GM18951 (cell line): ENCODE measurements around the gene ZNF23.

ENCODE experiments used
- POLR2A ChIP-seq: IDR thresholded peaks from 4 replicates; pipeline ENCODE4 v1.6.1; 2011; ENCODE audit warnings: mild to moderate bottlenecking; ENCODE audit not compliant: insufficient read length, insufficient read depth; ENCODE audit errors: extremely low read depth
- in situ Hi-C: fragments of 300-500 bp; cut with MboI; formaldehyde crosslinking; loops from one replicate; pipeline ENCODE4 v1.12.0; 2022; ENCODE audit warnings: low sequenced_read_pairs, mixed read lengths, inconsistent platforms; ENCODE audit not compliant: unreplicated experiment

Gene ZNF23

DNA sequence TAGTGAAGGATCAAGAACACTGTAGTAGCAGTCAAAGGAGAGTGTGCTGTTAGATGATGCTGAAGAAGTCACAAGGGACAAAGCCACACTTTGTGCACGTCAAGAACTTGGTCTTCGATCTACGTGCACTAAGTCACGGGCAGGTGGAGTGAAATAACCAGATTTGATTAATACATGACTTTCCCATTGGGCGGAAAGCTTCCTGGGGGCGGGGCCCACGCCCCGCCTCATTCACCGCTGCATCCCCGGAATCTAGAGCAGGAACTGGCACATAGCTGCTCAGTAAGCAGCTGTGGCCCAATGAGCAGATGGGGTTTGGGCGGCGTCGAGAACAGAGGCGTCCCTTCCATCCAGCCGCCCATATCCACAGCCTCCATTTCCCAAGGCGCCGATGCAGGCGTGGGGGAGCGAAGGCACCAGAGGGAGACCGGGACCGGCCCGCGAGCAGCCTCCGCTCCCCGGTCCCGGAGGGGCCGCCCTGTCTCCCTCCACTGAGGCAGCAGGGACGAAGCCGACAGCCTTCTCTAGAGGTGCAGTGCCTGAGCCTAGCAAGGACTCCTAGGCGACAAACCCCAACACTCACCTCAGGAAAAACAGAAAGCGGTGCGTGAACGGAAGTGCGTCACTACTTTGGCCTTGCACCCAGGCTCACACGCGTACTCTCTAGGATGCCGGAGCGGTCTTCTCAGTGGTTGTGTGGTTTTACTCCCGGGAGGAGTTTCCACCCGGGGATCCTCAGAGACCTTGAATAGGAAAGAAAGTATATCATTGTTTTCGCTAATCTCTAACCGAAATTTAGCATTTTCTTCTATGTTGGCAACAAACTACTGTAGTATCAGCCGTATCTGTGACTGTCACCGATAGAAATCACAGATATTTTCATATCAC, 22.2 kb upstream of the ZNF23 start:
- in situ Hi-C loops = no loop called here
- peak; percentile 71 for TF ChIP-seq POLR2A

DNA sequence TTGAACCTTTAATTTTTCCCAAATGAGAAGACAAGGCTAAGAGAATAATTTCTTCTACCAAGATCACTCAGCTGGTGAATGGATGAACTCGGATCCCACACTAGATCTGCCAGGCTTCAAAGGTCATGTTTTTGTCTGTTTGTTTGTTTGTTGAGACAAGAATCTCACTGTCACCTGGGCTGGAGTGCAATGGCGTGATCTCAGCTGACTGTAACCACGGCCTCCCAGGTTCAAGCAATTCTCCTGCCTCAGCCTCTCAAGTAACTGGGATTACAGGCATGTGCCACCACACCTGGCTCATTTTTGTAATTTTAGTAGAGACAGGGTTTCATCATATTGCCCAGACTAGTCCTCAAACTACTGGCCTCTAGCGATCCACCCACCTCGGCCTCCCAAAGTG, 20.5 kb upstream of the ZNF23 start:
- in situ Hi-C loops = no loop called here
- TF ChIP-seq POLR2A = no peak

DNA sequence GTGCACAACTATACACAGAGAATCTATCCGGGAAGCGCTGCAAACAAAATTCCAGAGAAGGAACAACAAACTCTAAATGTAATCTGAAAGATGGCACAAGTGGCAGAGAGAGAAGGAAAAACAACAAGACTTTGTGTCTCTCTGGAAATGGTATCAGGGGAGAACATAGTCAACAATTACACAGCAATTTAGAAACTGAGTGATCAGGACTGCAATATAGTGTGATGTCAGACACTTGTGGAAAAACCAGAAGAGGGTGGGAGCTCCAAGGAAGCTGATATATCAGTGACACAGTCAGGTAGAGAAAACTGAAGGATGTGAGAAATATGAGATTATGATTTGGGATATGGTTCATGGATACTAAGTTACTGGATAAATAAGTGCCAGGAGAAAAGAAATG, 18.9 kb upstream of the ZNF23 start:
- in situ Hi-C loops = no loop called here
- no peak for TF ChIP-seq POLR2A

DNA sequence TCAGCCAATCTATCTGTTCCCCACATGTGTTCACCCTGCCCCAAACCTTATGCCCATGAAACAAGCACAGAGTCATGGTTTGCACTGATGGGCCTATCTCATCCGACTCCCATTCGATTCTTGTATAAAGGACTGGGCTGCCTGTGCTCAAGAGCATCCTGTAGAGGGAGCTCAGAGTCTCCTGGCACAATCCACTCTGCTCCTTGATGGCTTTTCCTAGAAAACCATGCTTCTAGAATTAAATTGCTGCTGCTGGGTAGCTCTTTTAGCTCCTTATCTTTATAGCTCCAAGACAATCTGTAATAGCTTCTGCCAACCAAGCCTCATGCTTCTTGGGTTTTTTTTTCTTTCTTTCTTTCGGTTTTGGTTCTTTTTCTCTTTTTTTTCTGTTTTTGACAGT, 17.4 kb upstream of the ZNF23 start:
- in situ Hi-C loops = no loop called here
- no peak for TF ChIP-seq POLR2A

DNA sequence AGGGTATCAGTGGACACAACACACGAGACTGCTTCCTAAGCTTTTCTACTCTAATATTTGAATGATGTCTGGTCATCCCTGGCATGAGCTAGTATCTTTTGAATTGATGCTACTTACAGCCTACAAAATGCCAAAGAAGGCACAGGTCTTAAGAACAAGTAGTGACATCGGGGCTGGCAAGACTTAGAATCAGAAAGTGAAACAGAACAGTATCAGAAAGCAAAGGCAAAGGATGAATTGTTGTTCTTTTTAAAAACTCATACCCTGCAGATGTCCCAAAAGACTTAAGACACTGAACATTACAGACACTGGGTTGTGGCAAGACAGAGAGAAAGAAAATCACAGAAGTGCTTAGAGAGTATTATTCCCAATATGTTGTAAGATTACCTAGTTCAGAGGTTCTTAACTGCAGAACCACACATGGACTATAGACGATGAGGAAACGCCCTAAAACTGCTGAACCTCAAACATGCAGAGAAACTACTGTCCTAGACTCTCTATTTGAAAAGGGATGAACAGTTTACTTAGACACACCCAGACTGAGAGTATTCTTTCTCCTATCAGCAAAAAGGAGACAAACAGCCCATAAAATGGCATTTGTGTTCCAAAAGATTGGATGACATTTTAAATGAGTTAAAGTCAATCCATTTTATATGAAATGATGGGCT, 14.5 kb upstream of the ZNF23 start:
- no peak for TF ChIP-seq POLR2A
- in situ Hi-C loops = no loop called here

DNA sequence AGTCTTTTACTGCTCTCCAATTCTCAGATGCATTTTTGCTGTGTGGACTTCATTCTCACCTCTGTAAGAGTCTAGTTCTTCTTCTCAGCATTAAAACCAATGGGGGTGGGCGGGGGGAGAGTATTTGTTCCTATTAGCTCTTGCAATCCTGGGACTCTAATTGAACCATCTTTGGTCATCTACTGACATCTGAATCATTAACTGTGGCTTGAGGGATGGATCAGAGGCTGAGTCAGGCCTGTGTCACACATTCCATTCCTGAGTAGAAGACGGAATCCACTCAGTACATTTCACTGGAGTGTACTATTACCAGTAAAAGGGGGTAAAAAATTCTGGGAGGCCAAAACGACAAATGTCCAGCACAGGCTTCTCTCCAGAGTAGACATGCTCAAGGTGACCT, 12.8 kb upstream of the ZNF23 start:
- in situ Hi-C loops = no loop called here
- no peak for TF ChIP-seq POLR2A

DNA sequence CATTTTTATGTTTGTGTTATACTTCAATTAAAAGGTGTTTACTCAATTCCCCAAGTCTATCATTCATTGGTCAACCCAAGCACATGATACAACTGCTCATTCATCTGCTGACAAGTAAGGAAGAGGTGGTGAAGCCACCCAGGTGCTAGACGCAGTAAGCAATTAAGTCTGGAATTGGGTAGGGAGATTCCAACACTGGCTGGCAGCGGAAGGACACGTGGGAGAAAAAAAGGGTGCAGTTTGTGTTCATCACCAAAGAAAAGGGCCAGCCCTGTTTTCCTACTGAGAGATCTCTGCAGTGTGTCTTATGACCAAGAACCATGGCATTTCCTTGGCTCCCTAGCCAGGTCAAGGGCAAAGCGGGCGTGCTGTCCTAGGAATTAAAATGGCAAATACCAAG, 11.8 kb upstream of the ZNF23 start:
- in situ Hi-C loops = no loop called here

DNA sequence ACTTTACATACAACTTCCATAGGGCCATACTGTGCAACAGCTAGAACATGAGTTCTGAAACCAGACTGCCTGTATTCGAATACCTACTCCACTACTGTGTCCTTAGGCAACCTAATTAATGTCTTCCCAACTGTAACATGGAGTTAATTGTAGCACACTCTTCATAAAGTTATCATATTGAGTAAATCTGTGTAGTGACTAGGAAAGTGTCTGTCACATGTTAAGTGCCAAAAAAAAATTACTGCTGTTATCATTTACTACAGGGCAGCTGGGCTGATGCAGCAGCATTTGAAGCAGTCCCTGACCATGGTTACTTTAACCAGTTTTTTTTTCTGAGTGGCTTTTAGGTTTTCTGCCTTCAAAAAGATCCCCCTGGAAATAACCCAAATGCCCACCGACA, 10.9 kb upstream of the ZNF23 start:
- in situ Hi-C loops = no loop called here
- no peak for TF ChIP-seq POLR2A

More for the DNA sequence above, 11.8 kb upstream of the ZNF23 start:
- no peak for TF ChIP-seq POLR2A

DNA sequence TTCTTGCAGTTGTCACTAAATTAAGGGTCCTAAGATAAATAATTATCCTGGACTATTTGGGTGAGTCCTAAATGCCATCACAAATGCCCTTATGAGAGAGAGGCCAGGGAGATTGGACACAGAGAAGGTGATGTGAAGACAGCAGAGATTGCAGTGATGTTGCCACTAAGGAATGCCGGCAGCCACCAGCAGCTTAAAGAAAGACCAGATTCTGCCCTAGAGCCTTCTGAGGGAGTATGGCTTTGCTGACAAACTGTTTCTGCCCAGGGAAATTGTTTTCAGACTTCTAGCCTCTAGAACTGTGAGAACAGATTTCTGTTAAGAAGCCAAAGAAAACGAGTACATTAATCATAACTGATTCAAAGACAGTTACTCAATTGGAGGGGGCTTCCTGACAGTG, 10.0 kb upstream of the ZNF23 start:
- in situ Hi-C loops = no loop called here
- no peak for TF ChIP-seq POLR2A

DNA sequence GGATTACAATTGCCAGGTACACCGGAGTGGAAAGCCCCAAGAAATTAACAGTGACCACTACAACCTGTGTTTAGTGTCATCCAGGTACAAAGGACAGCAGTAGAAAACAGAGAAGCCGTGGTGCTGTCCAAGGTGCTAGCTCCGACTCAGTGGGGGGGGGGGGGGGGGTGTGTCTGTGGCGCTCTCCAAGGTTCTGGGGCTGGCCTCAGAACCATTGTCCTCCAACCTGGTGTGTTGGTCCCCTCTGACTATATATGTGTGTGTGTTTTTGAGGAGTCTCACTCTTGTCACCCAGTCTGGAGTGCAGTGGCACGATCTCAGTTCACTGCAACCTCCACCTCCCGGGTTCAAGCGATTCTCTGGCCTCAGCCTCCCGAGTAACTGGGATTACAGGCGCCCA, 5.8 kb upstream of the ZNF23 start:
- in situ Hi-C loops = no loop called here
- no peak for TF ChIP-seq POLR2A

DNA sequence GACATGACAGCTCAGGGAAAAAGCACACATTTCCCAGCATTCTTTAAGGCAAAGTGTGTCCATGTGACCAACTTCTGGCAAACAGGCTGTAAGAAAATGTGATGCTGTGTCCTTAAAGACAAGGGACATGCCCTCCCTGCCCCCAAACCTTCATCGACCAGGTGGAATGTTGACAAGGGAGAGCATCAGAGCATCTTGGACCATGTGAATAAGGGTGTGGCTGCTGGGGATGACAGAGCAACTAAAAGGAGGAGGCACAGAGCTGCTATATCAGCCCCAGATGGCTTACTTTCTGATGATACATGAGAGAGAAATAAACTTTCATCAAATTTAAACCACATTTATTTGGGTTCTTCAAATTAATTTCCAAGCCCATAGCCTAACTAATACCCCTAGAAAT, 2.2 kb upstream of the ZNF23 start:
- in situ Hi-C loops = no loop called here
- no peak for TF ChIP-seq POLR2A

DNA sequence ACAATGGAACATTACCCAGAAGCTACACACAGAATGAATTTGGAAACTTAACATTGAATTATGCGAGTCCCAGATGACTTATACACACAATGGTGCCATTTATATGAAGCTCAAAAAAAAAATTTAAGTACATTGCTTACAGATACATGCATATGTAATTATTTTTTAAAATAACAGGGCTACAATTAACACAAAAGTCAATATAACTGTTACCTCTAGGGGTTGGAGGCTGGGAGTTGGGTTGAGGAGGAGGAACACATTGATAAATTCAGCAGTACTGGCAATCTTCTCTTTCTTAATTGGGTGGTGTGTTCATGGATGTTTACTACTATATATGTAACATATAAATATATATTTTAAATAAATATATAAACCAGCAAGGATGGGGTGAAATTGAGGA, 1.1 kb downstream of the ZNF23 start:
- in situ Hi-C loops = no loop called here
- no peak for TF ChIP-seq POLR2A

DNA sequence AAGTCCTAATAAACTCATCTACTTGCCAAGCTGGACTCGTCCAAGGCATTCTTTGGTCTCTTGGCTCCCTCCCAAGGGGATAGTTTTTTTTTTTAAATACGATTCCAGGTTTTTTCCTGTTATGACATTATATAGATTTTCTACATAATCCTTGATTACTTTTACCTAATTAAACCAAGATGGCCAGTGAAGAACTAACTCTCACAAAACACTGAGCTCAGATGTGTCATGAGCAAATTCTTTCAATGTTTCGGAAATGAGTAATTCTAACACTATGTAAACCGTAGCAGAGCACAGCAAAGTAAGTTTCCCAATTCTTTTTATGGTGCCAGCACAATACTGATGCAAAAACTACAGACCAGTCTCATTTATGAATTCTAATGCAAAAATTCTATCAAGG, 1.8 kb downstream of the ZNF23 start:
- in situ Hi-C loops = no loop called here
- no peak for TF ChIP-seq POLR2A

DNA sequence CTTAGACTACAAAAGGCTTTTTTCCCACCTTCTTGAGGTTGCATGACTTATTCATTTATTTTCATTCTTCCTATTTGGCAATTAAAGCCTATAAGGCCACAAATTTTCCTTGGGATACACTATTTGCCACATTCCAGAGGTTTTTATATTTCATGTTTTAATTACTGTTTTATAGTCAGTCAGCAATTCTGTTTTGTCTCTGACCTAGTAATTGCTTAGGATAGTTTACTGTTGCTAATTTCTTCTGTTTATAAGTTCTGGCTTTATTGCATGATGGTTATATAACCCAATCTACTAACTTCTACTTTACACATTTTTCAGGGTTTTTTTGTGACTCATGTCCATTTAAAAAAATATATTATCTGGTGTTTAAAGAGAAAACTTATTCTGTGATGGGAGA, 2.5 kb downstream of the ZNF23 start:
- TF ChIP-seq POLR2A = no peak
- in situ Hi-C loops = no loop called here
